Measurements from ENCODE around the gene RFC3. TPM values are rescaled to one million over a fixed set of nuclear protein-coding genes. Genes with fewer than 3 reads are reported as not detected.

RFC3 gene
- total RNA-seq, 1 experiment from 2014 or later: 38.2 TPM

DNA sequence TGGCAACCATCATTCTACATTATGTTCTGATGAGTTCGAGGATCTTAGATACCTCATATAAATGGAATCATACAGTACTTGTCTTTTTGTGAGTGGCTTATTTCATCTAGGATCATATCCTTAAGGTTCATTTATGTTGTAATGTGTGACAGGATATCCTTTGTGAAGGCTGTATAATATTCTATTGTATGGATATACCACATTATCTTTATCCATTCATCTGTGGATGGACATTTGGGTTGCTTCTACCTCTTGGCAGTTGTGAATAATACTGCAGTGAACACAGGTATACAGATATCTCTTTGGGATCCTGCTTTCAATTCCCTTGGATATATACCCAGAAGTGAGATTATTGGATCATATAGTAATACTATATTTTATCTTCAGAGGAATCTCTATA lies 33.2 kb upstream of the RFC3 start (continued):
- TF ChIP-seq, protein P1, sequence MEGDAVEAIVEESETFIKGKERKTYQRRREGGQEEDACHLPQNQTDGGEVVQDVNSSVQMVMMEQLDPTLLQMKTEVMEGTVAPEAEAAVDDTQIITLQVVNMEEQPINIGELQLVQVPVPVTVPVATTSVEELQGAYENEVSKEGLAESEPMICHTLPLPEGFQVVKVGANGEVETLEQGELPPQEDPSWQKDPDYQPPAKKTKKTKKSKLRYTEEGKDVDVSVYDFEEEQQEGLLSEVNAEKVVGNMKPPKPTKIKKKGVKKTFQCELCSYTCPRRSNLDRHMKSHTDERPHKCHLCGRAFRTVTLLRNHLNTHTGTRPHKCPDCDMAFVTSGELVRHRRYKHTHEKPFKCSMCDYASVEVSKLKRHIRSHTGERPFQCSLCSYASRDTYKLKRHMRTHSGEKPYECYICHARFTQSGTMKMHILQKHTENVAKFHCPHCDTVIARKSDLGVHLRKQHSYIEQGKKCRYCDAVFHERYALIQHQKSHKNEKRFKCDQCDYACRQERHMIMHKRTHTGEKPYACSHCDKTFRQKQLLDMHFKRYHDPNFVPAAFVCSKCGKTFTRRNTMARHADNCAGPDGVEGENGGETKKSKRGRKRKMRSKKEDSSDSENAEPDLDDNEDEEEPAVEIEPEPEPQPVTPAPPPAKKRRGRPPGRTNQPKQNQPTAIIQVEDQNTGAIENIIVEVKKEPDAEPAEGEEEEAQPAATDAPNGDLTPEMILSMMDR (IDR thresholded peaks at IDR 0.05 in 2 of 3, conservative IDR thresholded peaks at IDR 0.05 in 1 of 3; ENCODE audit: borderline replicate concordance in 1 of 3, insufficient read depth in 1 of 3, low read depth in 2 of 3, low read length in 2 of 3): no peak
- no peak for TF ChIP-seq POLR2AphosphoS5 (IDR thresholded peaks at IDR 0.05; ENCODE audit: low read depth, low read length)
- no peak for TF ChIP-seq POLR2A (IDR thresholded peaks at IDR 0.05; ENCODE audit: borderline replicate concordance, extremely low read depth, insufficient read depth, insufficient read length)
- TF ChIP-seq CEBPB (IDR thresholded peaks at IDR 0.05; ENCODE audit: low read depth): no peak
- no peak for TF ChIP-seq EZH2phosphoT487 (IDR thresholded peaks at IDR 0.05; ENCODE audit: borderline replicate concordance)
- no peak for TF ChIP-seq ZFX (IDR thresholded peaks at IDR 0.05)
- TF ChIP-seq FOSL1 (IDR thresholded peaks at IDR 0.05; ENCODE audit: low read depth): no peak
- TF ChIP-seq ELF1 (IDR thresholded peaks at IDR 0.05; ENCODE audit: borderline replicate concordance, low read depth): no peak
- TF ChIP-seq RAD21 (IDR thresholded peaks at IDR 0.05; ENCODE audit: low read depth): no peak
- TF ChIP-seq TCF7L2 (IDR thresholded peaks at IDR 0.05; ENCODE audit: borderline replicate concordance, extremely low read depth, insufficient read depth, insufficient read length): no peak
- TF ChIP-seq SRF (IDR thresholded peaks at IDR 0.05; ENCODE audit: low read depth): no peak
- TF ChIP-seq EZH2 (IDR thresholded peaks at IDR 0.05): no peak
- no peak for TF ChIP-seq SP1 (IDR thresholded peaks at IDR 0.05; ENCODE audit: low read depth)

DNA sequence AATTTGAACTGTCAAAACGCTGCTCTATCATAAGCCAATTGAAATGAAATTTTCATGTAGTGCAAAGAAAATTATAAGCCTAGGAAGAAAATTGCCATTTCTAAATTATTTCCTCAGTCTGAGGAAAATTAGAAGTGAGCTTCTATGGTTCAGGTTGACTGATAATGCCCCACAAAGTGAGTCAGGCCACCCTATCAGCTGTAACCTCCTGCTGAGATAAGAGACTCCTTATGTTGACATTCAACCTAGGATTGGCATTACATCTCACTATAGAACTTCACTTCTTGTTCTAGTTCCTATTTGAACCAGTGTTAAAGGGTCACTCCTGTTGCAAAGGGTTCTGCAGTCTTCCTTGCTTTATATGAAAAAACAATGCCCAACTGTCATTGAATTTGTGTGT lies 32.6 kb upstream of the RFC3 start:
- ChIA-PET RAD21 (ENCODE audit: low non-redundant PET in 1 of 2, low total read pairs in 2 of 2, uncharacterized antibody in 2 of 2, unreplicated experiment in 2 of 2) (no interaction called here), POLR2A (no interaction called here), CTCF (no interaction called here)
- intact Hi-C loops (cut with micrococcal nuclease): no loop called here
- Histone ChIP-seq H3K4me3 (replicated peaks in 1 of 2; ENCODE audit: low read depth in 1 of 2, low read length in 2 of 2) (no peak overlapping the region), H3K36me3 (ENCODE audit: control insufficient read depth in 1 of 2, insufficient read depth in 2 of 2, low read length in 2 of 2) (no peaks in the 10 kb centered on the region), H3K9me2 (ENCODE audit: insufficient read depth) (no peaks in the 10 kb centered on the region), H4K20me1 (ENCODE audit: insufficient read depth) (no peaks in the 10 kb centered on the region), H3K4me2 (ENCODE audit: low read length) (no peak overlapping the region), H3K27me3 (ENCODE audit: insufficient read depth, low read length) (no peaks in the 10 kb centered on the region), H3K4me1 (ENCODE audit: control insufficient read depth in 1 of 2, insufficient read depth in 2 of 2, low read length in 2 of 2) (no peaks in the 10 kb centered on the region), H2AFZ (ENCODE audit: low read depth, low read length, poor library complexity, severe bottlenecking) (no peak overlapping the region), H3K79me2 (ENCODE audit: insufficient read depth, low read length) (no peaks in the 10 kb centered on the region), H3K9me3 (ENCODE audit: control insufficient read depth in 1 of 2, insufficient read depth in 1 of 2, low read depth in 1 of 2, low read length in 2 of 2) (no peaks in the 10 kb centered on the region; a peak in 1 of 4 replicates), H3K27ac (ENCODE audit: low read depth, low read length) (no peak overlapping the region), H3K9ac (ENCODE audit: low read length) (no peak overlapping the region)
- no TSS peak for BruUV-seq (replicated peaks)
- ATAC-seq: no peak
- DNase-seq (ENCODE audit: low read depth, low spot score): no peak
- no peak for TF ChIP-seq YY1 (IDR thresholded peaks at IDR 0.05; ENCODE audit: extremely low read depth, insufficient replicate concordance, low read depth, low read length)
- no peak for TF ChIP-seq EGR1 (IDR thresholded peaks at IDR 0.05; ENCODE audit: low read depth)
- no peak for TF ChIP-seq ZNF274 (IDR thresholded peaks at IDR 0.05; ENCODE audit: low read depth, low read length)
- no peak for TF ChIP-seq RAD21 (IDR thresholded peaks at IDR 0.05; ENCODE audit: low read depth)
- TF ChIP-seq TCF7L2 (IDR thresholded peaks at IDR 0.05; ENCODE audit: borderline replicate concordance, extremely low read depth, insufficient read depth, insufficient read length): no peak
- TF ChIP-seq CEBPB (IDR thresholded peaks at IDR 0.05; ENCODE audit: low read depth): no peak
- TF ChIP-seq POLR2A (IDR thresholded peaks at IDR 0.05; ENCODE audit: borderline replicate concordance, extremely low read depth, insufficient read depth, insufficient read length): no peak
- TF ChIP-seq, protein P2, sequence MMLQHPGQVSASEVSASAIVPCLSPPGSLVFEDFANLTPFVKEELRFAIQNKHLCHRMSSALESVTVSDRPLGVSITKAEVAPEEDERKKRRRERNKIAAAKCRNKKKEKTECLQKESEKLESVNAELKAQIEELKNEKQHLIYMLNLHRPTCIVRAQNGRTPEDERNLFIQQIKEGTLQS (IDR thresholded peaks at IDR 0.05): no peak
- TF ChIP-seq SP1 (IDR thresholded peaks at IDR 0.05; ENCODE audit: low read depth): no peak
- TF ChIP-seq ELF1 (IDR thresholded peaks at IDR 0.05; ENCODE audit: borderline replicate concordance, low read depth): no peak
- TF ChIP-seq, protein P1 (IDR thresholded peaks at IDR 0.05 in 2 of 3, conservative IDR thresholded peaks at IDR 0.05 in 1 of 3; ENCODE audit: borderline replicate concordance in 1 of 3, insufficient read depth in 1 of 3, low read depth in 2 of 3, low read length in 2 of 3): no peak
- TF ChIP-seq FOSL1 (IDR thresholded peaks at IDR 0.05; ENCODE audit: low read depth): no peak
- no peak for TF ChIP-seq EZH2 (IDR thresholded peaks at IDR 0.05)
- TF ChIP-seq, protein P3, sequence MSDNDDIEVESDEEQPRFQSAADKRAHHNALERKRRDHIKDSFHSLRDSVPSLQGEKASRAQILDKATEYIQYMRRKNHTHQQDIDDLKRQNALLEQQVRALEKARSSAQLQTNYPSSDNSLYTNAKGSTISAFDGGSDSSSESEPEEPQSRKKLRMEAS (IDR thresholded peaks at IDR 0.05): no peak
